Amygdala (tissue), 56 donors: ENCODE results near the gene EVI5L.
"Not testable (repeated sequence)": the region's sequence is repeated elsewhere in the genome, so short reads cannot be mapped to it uniquely, and the experiment has no call there.

Experiments used
- DNase-seq, 56 donors: peaks; one replicate each; lab custom pipeline; 2025; lab: John Stamatoyannopoulos, UW

EVI5L gene

GRCh38 chr19:7815325-7815724 is 14.7 kb upstream of the EVI5L start:
- no peak for DNase-seq

GRCh38 chr19:7816040-7816439 is 14.0 kb upstream of the EVI5L start:
- DNase-seq: not testable (repeated sequence)

- DNase-seq: peak in 1 of 56 donors; percentile 31
Measured at GRCh38 chr19:7817801-7818200, 12.2 kb upstream of the EVI5L start.

- no peak for DNase-seq
Measured at GRCh38 chr19:7818806-7819205, 11.2 kb upstream of the EVI5L start.

GRCh38 chr19:7819337-7819736 is 10.7 kb upstream of the EVI5L start:
- DNase-seq: no peak

- no peak for DNase-seq
Measured at GRCh38 chr19:7820588-7820987, 9.4 kb upstream of the EVI5L start.

- no peak for DNase-seq
Measured at GRCh38 chr19:7822910-7823515, 7.0 kb upstream of the EVI5L start.

GRCh38 chr19:7823686-7824301 is 6.2 kb upstream of the EVI5L start:
- DNase-seq: no peak

GRCh38 chr19:7829166-7829520 is 875 bp upstream of the EVI5L start:
- no peak for DNase-seq

GRCh38 chr19:7830272-7830771 is 304 bp downstream of the EVI5L start:
- DNase-seq: peak in 1 of 56 donors; percentile 59

- peak in 1 of 56 donors; percentile 14 for DNase-seq
Measured at GRCh38 chr19:7830823-7831222, 805 bp downstream of the EVI5L start.

GRCh38 chr19:7831452-7831851 is 1.4 kb downstream of the EVI5L start:
- peak in 30 of 56 donors; percentile 12 to 60 (median 37) for DNase-seq

GRCh38 chr19:7832009-7832408 is 2.0 kb downstream of the EVI5L start:
- DNase-seq: peak in 5 of 56 donors; percentile 25 to 51 (median 28)

- DNase-seq: peak in 4 of 56 donors; percentile 6 to 21 (median 18)
Measured at GRCh38 chr19:7832781-7833180, 2.8 kb downstream of the EVI5L start.

- DNase-seq: peak in 15 of 56 donors; percentile 4 to 64 (median 24)
Measured at GRCh38 chr19:7833225-7834099, 3.4 kb downstream of the EVI5L start.

- no peak for DNase-seq
Measured at GRCh38 chr19:7839476-7839875, 9.5 kb downstream of the EVI5L start.

GRCh38 chr19:7840629-7841028 is 10.6 kb downstream of the EVI5L start:
- DNase-seq: no peak

GRCh38 chr19:7841751-7842660 is 12.0 kb downstream of the EVI5L start:
- no peak for DNase-seq

GRCh38 chr19:7842661-7843294 is 12.8 kb downstream of the EVI5L start:
- no peak for DNase-seq

- DNase-seq: no peak
Measured at GRCh38 chr19:7843521-7843920, 13.5 kb downstream of the EVI5L start.
